ENCODE data around the gene CSKMT. TPM values are rescaled to one million over a fixed set of nuclear protein-coding genes. Genes with fewer than 3 reads are reported as not detected.
"Not testable (repeated sequence)": the region's sequence is repeated elsewhere in the genome, so short reads cannot be mapped to it uniquely, and the experiment has no call there.

The CSKMT gene
- total RNA-seq, 1 donor from 2014 or later, result 28.7 TPM

- Histone ChIP-seq H3K27ac (peak overlapping the region; percentile 80), H3K4me1 (peaks cover 53% of the 10 kb centered on the region), H3K9me3 (no peaks in the 10 kb centered on the region), H3K4me3 (no peak overlapping the region), H3K36me3 (peaks cover 0 to 8% of the 10 kb centered on the region in 2 donors), H3K27me3 (no peaks in the 10 kb centered on the region)
- DNase-seq (ENCODE audit: extremely low spot score in 2 of 2), result no peak
- no peak for TF ChIP-seq POLR2AphosphoS5 (IDR thresholded peaks at IDR 0.05; ENCODE audit: insufficient read depth in 1 of 2, low read depth in 1 of 2)
- intact Hi-C loops (cut with DNase I), result no loop called here
These were observed 2.3 kb downstream of the CSKMT start for GRCh38 chr11:62667460-62667859.

- Histone ChIP-seq H3K9me3 (no peaks in the 10 kb centered on the region), H3K36me3 (peaks cover 0 to 5% of the 10 kb centered on the region in 2 donors), H3K4me1 (peaks cover 64% of the 10 kb centered on the region), H3K27ac (no peak overlapping the region), H3K4me3 (no peak overlapping the region), H3K27me3 (no peaks in the 10 kb centered on the region)
- DNase-seq (ENCODE audit: extremely low spot score in 2 of 2), result no peak
- intact Hi-C loops (cut with DNase I), result no loop called here
- TF ChIP-seq POLR2A (IDR thresholded peaks at IDR 0.05), result no peak
- no peak for TF ChIP-seq POLR2AphosphoS5 (IDR thresholded peaks at IDR 0.05; ENCODE audit: insufficient read depth in 1 of 2, low read depth in 1 of 2)
- no peak for TF ChIP-seq CTCF (IDR thresholded peaks at IDR 0.05)
These were observed 4.5 kb downstream of the CSKMT start for GRCh38 chr11:62669420-62670161.

GRCh38 chr11:62671236-62671607, 6.1 kb downstream of the CSKMT start:
- Histone ChIP-seq H3K9me3 (no peaks in the 10 kb centered on the region), H3K27ac (peak overlapping the region; percentile 87), H3K4me1 (peaks cover 65% of the 10 kb centered on the region), H3K4me3 (peak overlapping the region; percentile 62 to 66), H3K27me3 (no peaks in the 10 kb centered on the region), H3K36me3 (peaks cover 0 to 16% of the 10 kb centered on the region in 2 donors)
- TF ChIP-seq POLR2AphosphoS5 (IDR thresholded peaks at IDR 0.05; ENCODE audit: insufficient read depth in 1 of 2, low read depth in 1 of 2) (no peak), CTCF (IDR thresholded peaks at IDR 0.05) (no peak), POLR2A (IDR thresholded peaks at IDR 0.05) (no peak)
- intact Hi-C loops (cut with DNase I), result no loop called here
- DNase-seq (ENCODE audit: extremely low spot score in 2 of 2), result no peak

- Histone ChIP-seq H3K27me3 (no peaks in the 10 kb centered on the region), H3K9me3 (no peaks in the 10 kb centered on the region), H3K4me3 (peak within 1 kb of the TSS; percentile 62 to 66), H3K27ac (peak within 1 kb of the TSS; percentile 87), H3K36me3 (peaks cover 0 to 22% of the 10 kb centered on the region in 2 donors), H3K4me1 (peaks cover 59% of the 10 kb centered on the region)
- intact Hi-C loops (cut with DNase I), result no loop called here
- TF ChIP-seq POLR2AphosphoS5 (IDR thresholded peaks at IDR 0.05; ENCODE audit: insufficient read depth in 1 of 2, low read depth in 1 of 2) (peak; percentile 84 to 85), POLR2A (IDR thresholded peaks at IDR 0.05) (peak in 1 of 2 donors; percentile 29), CTCF (IDR thresholded peaks at IDR 0.05) (no peak)
- DNase-seq (ENCODE audit: extremely low spot score in 2 of 2), result no peak
These were observed 6.7 kb downstream of the CSKMT start, which contains the start of the genes LBHD1 and UQCC3 for GRCh38 chr11:62671608-62672389. TSS of gene LBHD1 (minus strand) at chr11:62672267. CDS start at chr11:62670031, 2,236 bp downstream. TSS of gene UQCC3 (plus strand) at chr11:62671673. CDS start at chr11:62671746, 73 bp downstream.

GRCh38 chr11:62673196-62673525, 8.0 kb downstream of the CSKMT start:
- Histone ChIP-seq H3K4me1 (peaks cover 59% of the 10 kb centered on the region), H3K27me3 (no peaks in the 10 kb centered on the region), H3K36me3 (peaks cover 0 to 32% of the 10 kb centered on the region in 2 donors), H3K27ac (no peak overlapping the region), H3K4me3 (no peak overlapping the region), H3K9me3 (no peaks in the 10 kb centered on the region)
- intact Hi-C loops (cut with DNase I), result no loop called here
- no peak for TF ChIP-seq CTCF (IDR thresholded peaks at IDR 0.05)
- TF ChIP-seq POLR2AphosphoS5 (IDR thresholded peaks at IDR 0.05; ENCODE audit: insufficient read depth in 1 of 2, low read depth in 1 of 2), result no peak
- TF ChIP-seq POLR2A (IDR thresholded peaks at IDR 0.05), result no peak
- no peak for DNase-seq (ENCODE audit: extremely low spot score in 2 of 2)

- Histone ChIP-seq H3K4me1 (peaks cover 63% of the 10 kb centered on the region), H3K36me3 (peaks cover 0 to 32% of the 10 kb centered on the region in 2 donors)
- H3K9me3 ChIP-seq; H3K27me3 ChIP-seq; DNase-seq (ENCODE audit: extremely low spot score in 2 of 2); H3K4me3 ChIP-seq; H3K27ac ChIP-seq; intact Hi-C loops (cut with DNase I): not testable (repeated sequence)
These were observed 10.3 kb downstream of the CSKMT start for GRCh38 chr11:62675415-62675814.
